Colonic mucosa (tissue), 4 donors: ENCODE results near the gene CDPF1. TPM values are rescaled to one million over a fixed set of nuclear protein-coding genes. Genes with fewer than 3 reads are reported as not detected.

ENCODE experiments used
- DNase-seq: peaks from one replicate; pipeline ENCODE4 v3.0.0-alpha.2; 2020
- H3K27ac ChIP-seq: fragments of 200-600 bp; one replicate; pipeline ENCODE4 v1.8.0; 2021
- H3K27me3 ChIP-seq: fragments of 200-600 bp; one replicate; pipeline ENCODE4 v1.8.0; 2021
- H3K36me3 ChIP-seq: fragments of 200-600 bp; one replicate; pipeline ENCODE4 v1.8.0; 2021
- H3K4me1 ChIP-seq: fragments of 200-600 bp; one replicate; pipeline ENCODE4 v1.8.0; 2021; ENCODE audit warnings: mild to moderate bottlenecking
- H3K4me3 ChIP-seq: fragments of 200-600 bp; one replicate; pipeline ENCODE4 v1.8.0; 2021
- H3K9ac ChIP-seq, 2 donors: one replicate each; pipeline ENCODE4 v1.7.0; 2013; ENCODE audit warnings: control low read depth in 2 of 2, low read depth in 2 of 2, low read length in 2 of 2
- H3K9me3 ChIP-seq: fragments of 200-600 bp; one replicate; pipeline ENCODE4 v1.8.0; 2021
- intact Hi-C: fragments of 100-400 bp; cut with DNase I; formaldehyde crosslinking; loops from one replicate; pipeline ENCODE4 v1.14.1; 2022
- total RNA-seq, 2 donors: library from RNA; stranded (reverse); fragmentation: NEBNext Ultra II Directional in 1 of 2; extraction: Animal tissue kit (Norgen Biotek cat#: 25700) in 1 of 2; gene quantifications; one replicate each; pipeline ENCODE4 v1.2.1, GENCODE V29; 2021
- TF ChIP-seq, protein P1 (sequence below): fragments of 200-600 bp; IDR thresholded peaks from one replicate; pipeline ENCODE4 v1.8.0; 2022; ENCODE audit warnings: antibody characterized with exemption, mild to moderate bottlenecking
- donor health status: healthy.
- donor health status: DM: no; HTN: no; CAD: no.
- donor health status: DM: no; HTN: no; CAD: no.

CDPF1 gene
- total RNA-seq, 2 donors from 2014 or later, result 5.8 to 11.2 TPM

DNA sequence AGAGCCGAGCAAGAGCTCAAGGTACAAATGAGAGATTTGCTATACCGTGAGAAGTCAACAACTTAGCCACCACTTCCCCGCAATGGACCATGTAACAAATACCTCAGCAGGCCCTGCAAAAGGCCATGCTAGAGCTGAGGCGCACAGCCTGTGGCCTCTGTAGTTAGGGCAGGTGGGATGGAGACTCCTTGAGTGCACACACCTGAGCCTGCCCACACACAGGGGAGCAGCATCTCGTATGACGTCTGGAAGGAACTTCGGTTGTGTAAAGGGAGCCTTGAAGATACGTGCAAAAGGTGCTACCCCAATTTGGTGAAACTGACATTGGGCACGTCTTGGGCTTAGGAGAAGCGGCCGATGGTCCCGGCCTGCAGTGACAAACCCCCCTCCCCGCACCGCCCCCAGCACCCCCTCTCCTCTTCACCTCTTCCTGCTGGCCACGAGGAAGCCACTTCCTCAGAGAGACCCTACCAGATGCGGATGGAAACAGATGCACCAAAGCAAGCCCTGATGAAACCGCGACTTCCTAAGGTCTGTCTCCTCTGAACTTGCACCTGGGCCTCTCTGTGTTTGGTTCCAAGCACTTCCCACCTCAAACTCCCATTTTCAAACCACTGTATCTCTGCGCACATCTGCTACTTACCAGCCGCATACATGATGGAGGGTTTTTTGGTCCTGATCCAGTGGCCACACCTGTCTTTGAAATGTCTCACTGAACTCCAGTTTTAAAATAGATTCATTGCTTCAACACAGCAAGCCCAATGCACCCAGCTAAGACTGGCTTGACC is 10.6 kb downstream of the CDPF1 start:
- Histone ChIP-seq H3K4me1 (no peaks in the 10 kb centered on the region), H3K27ac (no peak overlapping the region), H3K4me3 (no peak overlapping the region), H3K27me3 (no peaks in the 10 kb centered on the region), H3K9me3 (no peaks in the 10 kb centered on the region), H3K9ac (no peak overlapping the region), H3K36me3 (peaks cover 4% of the 10 kb centered on the region)
- TF ChIP-seq, protein P1, sequence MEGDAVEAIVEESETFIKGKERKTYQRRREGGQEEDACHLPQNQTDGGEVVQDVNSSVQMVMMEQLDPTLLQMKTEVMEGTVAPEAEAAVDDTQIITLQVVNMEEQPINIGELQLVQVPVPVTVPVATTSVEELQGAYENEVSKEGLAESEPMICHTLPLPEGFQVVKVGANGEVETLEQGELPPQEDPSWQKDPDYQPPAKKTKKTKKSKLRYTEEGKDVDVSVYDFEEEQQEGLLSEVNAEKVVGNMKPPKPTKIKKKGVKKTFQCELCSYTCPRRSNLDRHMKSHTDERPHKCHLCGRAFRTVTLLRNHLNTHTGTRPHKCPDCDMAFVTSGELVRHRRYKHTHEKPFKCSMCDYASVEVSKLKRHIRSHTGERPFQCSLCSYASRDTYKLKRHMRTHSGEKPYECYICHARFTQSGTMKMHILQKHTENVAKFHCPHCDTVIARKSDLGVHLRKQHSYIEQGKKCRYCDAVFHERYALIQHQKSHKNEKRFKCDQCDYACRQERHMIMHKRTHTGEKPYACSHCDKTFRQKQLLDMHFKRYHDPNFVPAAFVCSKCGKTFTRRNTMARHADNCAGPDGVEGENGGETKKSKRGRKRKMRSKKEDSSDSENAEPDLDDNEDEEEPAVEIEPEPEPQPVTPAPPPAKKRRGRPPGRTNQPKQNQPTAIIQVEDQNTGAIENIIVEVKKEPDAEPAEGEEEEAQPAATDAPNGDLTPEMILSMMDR, result no peak
- intact Hi-C loops, result loop anchor here (10.0 kb wide), 1 partner anchor 115 kb away; no protein-coding TSS in a partner anchor
- no peak for DNase-seq

DNA sequence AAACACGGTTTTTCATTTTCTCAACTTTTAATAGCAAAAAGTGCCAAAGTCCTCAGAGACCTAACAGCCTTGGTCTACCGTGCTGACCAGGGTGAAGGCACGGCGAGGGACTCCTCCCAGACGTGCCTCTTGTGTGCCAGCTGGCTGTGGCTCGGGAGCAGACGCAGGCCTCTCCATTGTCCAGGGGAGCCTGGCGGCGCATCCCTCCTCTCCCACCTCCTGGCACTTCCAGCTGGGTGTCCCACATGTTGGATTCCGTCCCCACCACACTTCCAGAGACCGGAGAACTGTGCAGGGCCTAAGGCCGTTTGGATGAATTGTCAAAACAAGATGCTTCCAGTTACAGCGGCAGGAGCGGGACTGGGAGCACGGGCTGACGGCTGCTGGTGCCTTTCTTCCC is 11.6 kb downstream of the CDPF1 start:
- peaks cover 4% of the 10 kb centered on the region for H3K36me3 ChIP-seq

DNA sequence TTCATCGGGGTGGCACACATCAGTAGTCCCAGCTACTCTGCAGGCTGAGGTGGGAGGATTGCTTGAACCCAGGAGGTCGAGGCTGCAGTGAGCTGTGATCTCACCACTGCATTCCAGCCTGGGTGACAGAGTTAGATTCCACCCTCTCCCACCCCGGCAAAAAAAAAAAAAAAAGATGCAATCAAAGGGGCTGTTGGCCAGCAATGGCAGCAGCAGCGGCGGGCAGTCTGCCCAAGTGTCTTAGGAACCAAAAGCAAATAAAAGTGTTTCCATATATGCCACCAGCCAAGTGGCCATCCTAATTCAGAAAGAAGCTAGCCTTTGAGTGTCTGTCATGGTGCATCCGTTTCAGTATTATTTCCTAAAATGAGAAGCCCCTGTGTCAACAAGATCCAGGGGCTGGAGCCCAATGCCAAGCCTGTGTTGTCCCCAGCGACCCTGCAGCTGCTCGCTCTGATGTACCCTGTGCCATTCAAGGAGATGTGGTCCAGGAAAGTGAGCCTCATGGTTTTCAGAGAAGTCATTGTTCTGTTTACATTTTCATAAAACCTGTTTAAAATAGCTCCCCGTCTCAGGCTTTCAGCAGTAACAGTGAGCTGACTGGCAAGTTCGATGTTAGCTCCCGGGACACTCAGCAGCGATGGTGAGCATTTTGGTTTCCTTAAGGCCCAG is 12.5 kb downstream of the CDPF1 start:
- Histone ChIP-seq H3K27me3 (no peaks in the 10 kb centered on the region), H3K9ac (no peak overlapping the region), H3K27ac (no peak overlapping the region), H3K4me1 (no peaks in the 10 kb centered on the region), H3K36me3 (peaks cover 4% of the 10 kb centered on the region), H3K9me3 (no peaks in the 10 kb centered on the region), H3K4me3 (no peak overlapping the region)
- TF ChIP-seq, protein P1, result no peak
- DNase-seq, result no peak
- intact Hi-C loops, result no loop called here

More for the DNA sequence above, 11.6 kb downstream of the CDPF1 start:
- no peak for DNase-seq
- Histone ChIP-seq H3K9ac (no peak overlapping the region), H3K4me3 (no peak overlapping the region), H3K27ac (no peak overlapping the region), H3K9me3 (no peaks in the 10 kb centered on the region), H3K27me3 (no peaks in the 10 kb centered on the region), H3K4me1 (no peaks in the 10 kb centered on the region)
- TF ChIP-seq, protein P1, result no peak
- intact Hi-C loops, result no loop called here

DNA sequence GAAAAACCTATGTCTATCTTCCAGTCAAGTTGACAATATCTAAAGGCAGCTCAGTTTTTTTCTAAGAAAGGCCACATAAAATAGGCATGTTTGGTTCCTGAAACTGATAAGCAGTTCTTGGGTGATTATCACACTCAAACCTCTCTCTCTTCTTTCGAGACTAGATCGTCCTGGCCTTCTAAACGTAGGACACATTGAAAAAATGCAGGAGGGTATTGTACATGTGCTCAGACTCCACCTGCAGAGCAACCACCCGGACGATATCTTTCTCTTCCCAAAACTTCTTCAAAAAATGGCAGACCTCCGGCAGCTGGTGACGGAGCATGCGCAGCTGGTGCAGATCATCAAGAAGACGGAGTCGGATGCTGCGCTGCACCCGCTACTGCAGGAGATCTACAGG is 15.1 kb downstream of the CDPF1 start:
- Histone ChIP-seq H3K36me3 (peaks cover 4% of the 10 kb centered on the region), H3K27ac (no peak overlapping the region), H3K9me3 (no peaks in the 10 kb centered on the region), H3K9ac (no peak overlapping the region), H3K27me3 (no peaks in the 10 kb centered on the region), H3K4me1 (no peaks in the 10 kb centered on the region), H3K4me3 (no peak overlapping the region)
- intact Hi-C loops, result no loop called here
- DNase-seq, result no peak
- TF ChIP-seq, protein P1, result no peak

DNA sequence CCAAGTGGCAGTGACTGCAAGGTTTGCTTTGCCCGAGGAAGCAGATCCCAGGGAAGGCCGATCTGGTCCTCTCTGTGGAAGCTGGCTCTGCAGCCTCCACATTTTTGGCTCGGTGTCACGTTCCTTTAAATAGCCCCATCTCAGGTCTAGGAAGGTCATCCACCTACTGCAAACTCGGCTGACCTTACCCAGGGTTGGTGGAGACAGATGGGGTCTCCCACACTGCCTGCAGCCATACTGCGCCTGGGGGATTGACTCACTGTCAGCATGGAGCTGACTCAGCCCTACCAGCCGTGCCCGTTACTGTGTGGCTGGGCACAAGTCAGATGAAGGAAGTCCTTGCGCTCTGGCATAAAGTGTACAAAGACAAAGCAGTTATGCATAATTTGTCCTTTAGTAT is 16.9 kb downstream of the CDPF1 start:
- Histone ChIP-seq H3K36me3 (peaks cover 4% of the 10 kb centered on the region), H3K9me3 (no peaks in the 10 kb centered on the region), H3K4me1 (no peaks in the 10 kb centered on the region), H3K27ac (no peak overlapping the region), H3K27me3 (no peaks in the 10 kb centered on the region), H3K9ac (no peak overlapping the region), H3K4me3 (no peak overlapping the region)
- intact Hi-C loops, result no loop called here
- TF ChIP-seq, protein P1, result no peak
- DNase-seq, result no peak
